Ishikawa (cell line): ENCODE data around the gene PIGQ.

Experiments used
- EP300 ChIP-seq: IDR thresholded peaks from 2 replicates; pipeline ENCODE4 v1.6.1; 2012; ENCODE audit warnings: borderline replicate concordance
- NFIC ChIP-seq: IDR thresholded peaks from 2 replicates; pipeline ENCODE4 v1.6.1; 2012
- TAF1 ChIP-seq: IDR thresholded peaks from 2 replicates; pipeline ENCODE4 v1.6.1; 2012; ENCODE audit warnings: low read depth, mild to moderate bottlenecking
- TF ChIP-seq, protein P1 (sequence below): IDR thresholded peaks from 2 replicates; pipeline ENCODE4 v1.6.1; 2012; ENCODE audit warnings: low read depth, mild to moderate bottlenecking

DNA sequence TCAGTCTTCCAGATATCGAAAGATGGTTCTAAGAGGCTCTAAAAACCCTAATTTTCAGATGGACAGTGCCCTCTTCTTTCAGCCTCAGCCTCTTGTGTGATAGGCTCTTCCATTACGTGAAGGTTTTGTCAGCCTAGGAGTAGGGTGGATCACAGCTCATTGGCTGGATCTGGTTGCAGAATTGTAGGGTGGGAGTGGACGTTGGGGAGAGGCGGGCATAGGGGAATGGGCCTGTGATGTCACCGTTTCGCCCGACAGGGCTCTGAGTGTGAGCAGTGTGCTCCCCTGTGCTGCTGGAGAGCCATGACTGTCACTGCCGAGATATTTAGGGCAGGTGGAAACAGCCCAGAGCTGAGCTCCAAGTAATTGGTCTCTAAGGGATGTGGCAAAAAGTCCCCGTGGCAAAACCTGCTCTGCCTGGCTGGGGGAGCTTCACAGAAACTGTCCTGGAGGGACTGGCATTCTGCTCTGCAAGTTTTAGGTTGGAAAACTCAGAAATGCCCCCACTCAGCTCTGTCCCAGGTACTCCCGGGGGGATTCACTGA is 54.8 kb downstream of the PIGQ start:
- TF ChIP-seq EP300 (no peak), NFIC (no peak), TAF1 (no peak)
- TF ChIP-seq, protein P1, sequence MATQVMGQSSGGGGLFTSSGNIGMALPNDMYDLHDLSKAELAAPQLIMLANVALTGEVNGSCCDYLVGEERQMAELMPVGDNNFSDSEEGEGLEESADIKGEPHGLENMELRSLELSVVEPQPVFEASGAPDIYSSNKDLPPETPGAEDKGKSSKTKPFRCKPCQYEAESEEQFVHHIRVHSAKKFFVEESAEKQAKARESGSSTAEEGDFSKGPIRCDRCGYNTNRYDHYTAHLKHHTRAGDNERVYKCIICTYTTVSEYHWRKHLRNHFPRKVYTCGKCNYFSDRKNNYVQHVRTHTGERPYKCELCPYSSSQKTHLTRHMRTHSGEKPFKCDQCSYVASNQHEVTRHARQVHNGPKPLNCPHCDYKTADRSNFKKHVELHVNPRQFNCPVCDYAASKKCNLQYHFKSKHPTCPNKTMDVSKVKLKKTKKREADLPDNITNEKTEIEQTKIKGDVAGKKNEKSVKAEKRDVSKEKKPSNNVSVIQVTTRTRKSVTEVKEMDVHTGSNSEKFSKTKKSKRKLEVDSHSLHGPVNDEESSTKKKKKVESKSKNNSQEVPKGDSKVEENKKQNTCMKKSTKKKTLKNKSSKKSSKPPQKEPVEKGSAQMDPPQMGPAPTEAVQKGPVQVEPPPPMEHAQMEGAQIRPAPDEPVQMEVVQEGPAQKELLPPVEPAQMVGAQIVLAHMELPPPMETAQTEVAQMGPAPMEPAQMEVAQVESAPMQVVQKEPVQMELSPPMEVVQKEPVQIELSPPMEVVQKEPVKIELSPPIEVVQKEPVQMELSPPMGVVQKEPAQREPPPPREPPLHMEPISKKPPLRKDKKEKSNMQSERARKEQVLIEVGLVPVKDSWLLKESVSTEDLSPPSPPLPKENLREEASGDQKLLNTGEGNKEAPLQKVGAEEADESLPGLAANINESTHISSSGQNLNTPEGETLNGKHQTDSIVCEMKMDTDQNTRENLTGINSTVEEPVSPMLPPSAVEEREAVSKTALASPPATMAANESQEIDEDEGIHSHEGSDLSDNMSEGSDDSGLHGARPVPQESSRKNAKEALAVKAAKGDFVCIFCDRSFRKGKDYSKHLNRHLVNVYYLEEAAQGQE, result no peak
